ENCODE data around the gene UBXN6. TPM values are rescaled to one million over a fixed set of nuclear protein-coding genes. Genes with fewer than 3 reads are reported as not detected.

Gene UBXN6
- total RNA-seq, 1 experiment from 2014 or later = 34.1 TPM

GRCh38 chr19:4496304-4496703 is 38.7 kb upstream of the UBXN6 start:
- TF ChIP-seq, protein P1, sequence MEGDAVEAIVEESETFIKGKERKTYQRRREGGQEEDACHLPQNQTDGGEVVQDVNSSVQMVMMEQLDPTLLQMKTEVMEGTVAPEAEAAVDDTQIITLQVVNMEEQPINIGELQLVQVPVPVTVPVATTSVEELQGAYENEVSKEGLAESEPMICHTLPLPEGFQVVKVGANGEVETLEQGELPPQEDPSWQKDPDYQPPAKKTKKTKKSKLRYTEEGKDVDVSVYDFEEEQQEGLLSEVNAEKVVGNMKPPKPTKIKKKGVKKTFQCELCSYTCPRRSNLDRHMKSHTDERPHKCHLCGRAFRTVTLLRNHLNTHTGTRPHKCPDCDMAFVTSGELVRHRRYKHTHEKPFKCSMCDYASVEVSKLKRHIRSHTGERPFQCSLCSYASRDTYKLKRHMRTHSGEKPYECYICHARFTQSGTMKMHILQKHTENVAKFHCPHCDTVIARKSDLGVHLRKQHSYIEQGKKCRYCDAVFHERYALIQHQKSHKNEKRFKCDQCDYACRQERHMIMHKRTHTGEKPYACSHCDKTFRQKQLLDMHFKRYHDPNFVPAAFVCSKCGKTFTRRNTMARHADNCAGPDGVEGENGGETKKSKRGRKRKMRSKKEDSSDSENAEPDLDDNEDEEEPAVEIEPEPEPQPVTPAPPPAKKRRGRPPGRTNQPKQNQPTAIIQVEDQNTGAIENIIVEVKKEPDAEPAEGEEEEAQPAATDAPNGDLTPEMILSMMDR (conservative IDR thresholded peaks at IDR 0.05) = no peak
- no peaks in the 10 kb centered on the region for H3K9me3 ChIP-seq (ENCODE audit: control insufficient read depth, low read depth, low read length)
- no peak overlapping the region for H3K4ac ChIP-seq (ENCODE audit: low read depth, low read length)
- no peaks in the 10 kb centered on the region for H3K27me3 ChIP-seq (ENCODE audit: insufficient read depth, low read length)
- Mint-ChIP-seq H3K36me3 (ENCODE audit: insufficient read depth in 1 of 3, low read depth in 3 of 3) (peaks cover 18 to 48% (median 43%) of the 10 kb centered on the region in 3 experiments; a peak in 6 of 7 replicates), H3K4me3 (no peak overlapping the region), H3K4me1 (no peaks in the 10 kb centered on the region), H3K9me3 (no peaks in the 10 kb centered on the region), H3K27ac (no peak overlapping the region), H3K27me3 (ENCODE audit: low read depth) (no peaks in the 10 kb centered on the region)
- H2BK5ac ChIP-seq (ENCODE audit: insufficient read length, low read length) = no peak overlapping the region
- no peaks in the 10 kb centered on the region for H3K4me1 ChIP-seq (ENCODE audit: insufficient read depth, low read length)
- H4K20me1 ChIP-seq (ENCODE audit: control insufficient read depth, insufficient read depth, insufficient read length) = peaks cover 3% of the 10 kb centered on the region
- no peak overlapping the region for H4K5ac ChIP-seq (ENCODE audit: insufficient read length, low read depth, low read length)
- no peak overlapping the region for H3K23ac ChIP-seq (ENCODE audit: insufficient read length, low read depth, low read length)
- H3K79me1 ChIP-seq (ENCODE audit: insufficient read depth, low read depth, low read length, poor library complexity, severe bottlenecking) = no peaks in the 10 kb centered on the region
- no peak overlapping the region for H2BK12ac ChIP-seq (ENCODE audit: insufficient read length, low read depth, low read length)
- no peaks in the 10 kb centered on the region for H3K23me2 ChIP-seq (ENCODE audit: insufficient read length, low read depth, low read length, poor library complexity, severe bottlenecking)
- H2AFZ ChIP-seq (ENCODE audit: low read length) = no peak overlapping the region
- no peak overlapping the region for H2BK15ac ChIP-seq (ENCODE audit: low read depth, low read length)
- H4K8ac ChIP-seq (replicated peaks; ENCODE audit: insufficient read length, low read depth, low read length) = no peak overlapping the region
- no peak overlapping the region for H3K27ac ChIP-seq (ENCODE audit: insufficient read length, low read depth, low read length)
- H3K9ac ChIP-seq (ENCODE audit: extremely low read depth, insufficient read length, low read length) = no peak overlapping the region
- WGBS (ENCODE audit: extremely low coverage, insufficient read length, low lambda C conversion rate) = no CpG with 5 or more reads among the region's 18 CpGs
- H2BK20ac ChIP-seq (ENCODE audit: low read depth, low read length, poor library complexity, severe bottlenecking) = no peak overlapping the region
- no peak overlapping the region for H3K18ac ChIP-seq (ENCODE audit: insufficient read length, low read depth, low read length)
- H3K56ac ChIP-seq (ENCODE audit: insufficient read length, low read depth, low read length) = no peak overlapping the region
- H3T11ph ChIP-seq (ENCODE audit: low read length) = no peak overlapping the region
- H2BK120ac ChIP-seq (ENCODE audit: low read depth, low read length, poor library complexity, severe bottlenecking) = no peak overlapping the region
- H2AK5ac ChIP-seq (ENCODE audit: insufficient read length, low read length) = no peak overlapping the region
- H4K91ac ChIP-seq (ENCODE audit: insufficient read length, low read depth, low read length) = no peak overlapping the region
- no peaks in the 10 kb centered on the region for H3K79me2 ChIP-seq (ENCODE audit: insufficient read depth, low read length)
- DNase-seq = no peak
- H3K14ac ChIP-seq (ENCODE audit: insufficient read depth, low read length) = no peak overlapping the region
- no peak overlapping the region for H3K4me2 ChIP-seq (ENCODE audit: insufficient read depth, insufficient read length, low read length)

Data from H9 (cell line).